Lower leg skin (tissue), 3 donors: ENCODE data around the gene LRIG3.

ENCODE experiments used
- POLR2A ChIP-seq, 2 donors: fragments of 450-650 bp; IDR thresholded peaks; one replicate each; pipeline ENCODE4 v1.6.1; 2016 to 2017; ENCODE audit warnings: antibody characterized with exemption in 2 of 2, mild to moderate bottlenecking in 1 of 2, moderate library complexity in 1 of 2
- TF ChIP-seq, protein P1 (sequence below), 3 donors: fragments of 450-650 bp; IDR thresholded peaks; one replicate each; pipeline ENCODE4 v1.5.1; 2016; ENCODE audit warnings: antibody characterized with exemption in 3 of 3, mild to moderate bottlenecking in 3 of 3, moderate library complexity in 2 of 3

DNA sequence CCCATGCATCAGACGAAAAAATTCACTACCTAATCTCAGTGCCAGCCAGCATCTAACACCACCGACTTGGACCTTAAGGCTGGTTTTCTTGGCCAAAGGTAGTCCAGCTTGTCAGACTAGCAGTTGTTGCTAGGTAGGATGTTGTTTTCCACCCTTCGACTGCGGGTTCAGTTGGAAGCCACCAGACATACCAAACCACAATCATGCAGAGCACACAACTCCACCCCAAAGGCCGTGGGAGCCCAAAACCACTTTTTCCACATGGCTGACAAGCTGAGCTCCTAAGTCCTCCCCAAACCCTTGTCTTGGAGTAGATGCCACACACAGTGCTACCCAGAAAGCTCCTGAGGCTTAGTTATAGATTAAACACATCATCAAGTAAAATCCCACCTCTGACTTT is 46.8 kb downstream of the LRIG3 start:
- TF ChIP-seq, protein P1, sequence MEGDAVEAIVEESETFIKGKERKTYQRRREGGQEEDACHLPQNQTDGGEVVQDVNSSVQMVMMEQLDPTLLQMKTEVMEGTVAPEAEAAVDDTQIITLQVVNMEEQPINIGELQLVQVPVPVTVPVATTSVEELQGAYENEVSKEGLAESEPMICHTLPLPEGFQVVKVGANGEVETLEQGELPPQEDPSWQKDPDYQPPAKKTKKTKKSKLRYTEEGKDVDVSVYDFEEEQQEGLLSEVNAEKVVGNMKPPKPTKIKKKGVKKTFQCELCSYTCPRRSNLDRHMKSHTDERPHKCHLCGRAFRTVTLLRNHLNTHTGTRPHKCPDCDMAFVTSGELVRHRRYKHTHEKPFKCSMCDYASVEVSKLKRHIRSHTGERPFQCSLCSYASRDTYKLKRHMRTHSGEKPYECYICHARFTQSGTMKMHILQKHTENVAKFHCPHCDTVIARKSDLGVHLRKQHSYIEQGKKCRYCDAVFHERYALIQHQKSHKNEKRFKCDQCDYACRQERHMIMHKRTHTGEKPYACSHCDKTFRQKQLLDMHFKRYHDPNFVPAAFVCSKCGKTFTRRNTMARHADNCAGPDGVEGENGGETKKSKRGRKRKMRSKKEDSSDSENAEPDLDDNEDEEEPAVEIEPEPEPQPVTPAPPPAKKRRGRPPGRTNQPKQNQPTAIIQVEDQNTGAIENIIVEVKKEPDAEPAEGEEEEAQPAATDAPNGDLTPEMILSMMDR (IDR thresholded peaks at IDR 0.05): no peak
- no peak for TF ChIP-seq POLR2A (IDR thresholded peaks at IDR 0.05)
